ENCODE measurements around the gene SSU72.

SSU72 gene

GRCh38 chr1:1614204-1614953 lies 39.7 kb upstream of the SSU72 start:
- peak overlapping the region; percentile 81 to 98 (median 90) for H3K4me3 ChIP-seq
- peak overlapping the region in 10 of 11 experiments; percentile 93 to 99 (median 97); a peak in 18 of 22 replicates for H3K27ac ChIP-seq
- H3K9me3 ChIP-seq (replicated peaks in 1 of 11) = no peaks in the 10 kb centered on the region
- H3K9ac ChIP-seq = peak overlapping the region; percentile 90 to 99 (median 96)
- H4K20me1 ChIP-seq = peaks cover 11 to 51% (median 37%) of the 10 kb centered on the region in 11 experiments; a peak in 18 of 22 replicates
- H3K4me2 ChIP-seq = peak overlapping the region; percentile 84 to 100 (median 98)
- peaks cover 0 to 24% (median 14%) of the 10 kb centered on the region in 11 experiments; a peak in 14 of 22 replicates for H3K36me3 ChIP-seq
- peak in 1 of 11 experiments; percentile 45; a peak in 1 of 22 replicates for TF ChIP-seq Cebpa-rat (IDR thresholded peaks at IDR 0.05)
- H3K27me3 ChIP-seq = no peaks in the 10 kb centered on the region
- H3K4me1 ChIP-seq = peaks cover 27 to 49% (median 37%) of the 10 kb centered on the region in 10 experiments

- Histone ChIP-seq H3K27me3 (no peaks in the 10 kb centered on the region), H3K27ac (no peak overlapping the region), H3K4me3 (peak overlapping the region in 9 of 10 experiments; percentile 81 to 98 (median 93); a peak in 15 of 20 replicates), H3K4me2 (peak overlapping the region; percentile 84 to 100 (median 98)), H3K9ac (peak overlapping the region; percentile 90 to 99 (median 96); a peak in 14 of 22 replicates), H3K36me3 (peaks cover 0 to 17% (median 10%) of the 10 kb centered on the region in 11 experiments; a peak in 14 of 22 replicates), H3K4me1 (peaks cover 27 to 49% (median 37%) of the 10 kb centered on the region in 10 experiments), H4K20me1 (peaks cover 11 to 44% (median 34%) of the 10 kb centered on the region in 11 experiments; a peak in 18 of 22 replicates), H3K9me3 (replicated peaks in 1 of 11) (no peaks in the 10 kb centered on the region)
- no peak for TF ChIP-seq Cebpa-rat (IDR thresholded peaks at IDR 0.05)
Measured at GRCh38 chr1:1613509-1614082, 38.9 kb upstream of the SSU72 start.

- peak overlapping the region in 4 of 11 experiments; percentile 5 to 37 (median 21); a peak in 3 of 22 replicates for H3K9ac ChIP-seq
- H3K36me3 ChIP-seq = peaks cover 0 to 4% (median 0%) of the 10 kb centered on the region in 11 experiments; a peak in 1 of 22 replicates
- peak overlapping the region in 4 of 11 experiments; percentile 6 to 39 (median 28); a peak in 5 of 22 replicates for H3K4me2 ChIP-seq
- peaks cover 29 to 49% (median 40%) of the 10 kb centered on the region in 10 experiments for H3K4me1 ChIP-seq
- TF ChIP-seq Cebpa-rat (IDR thresholded peaks at IDR 0.05) = no peak
- no peaks in the 10 kb centered on the region for H3K9me3 ChIP-seq (replicated peaks in 1 of 11)
- H3K27me3 ChIP-seq = no peaks in the 10 kb centered on the region
- H3K4me3 ChIP-seq = no peak overlapping the region
- H4K20me1 ChIP-seq = peaks cover 10 to 28% (median 22%) of the 10 kb centered on the region in 11 experiments; a peak in 18 of 22 replicates
- H3K27ac ChIP-seq = no peak overlapping the region
Measured at GRCh38 chr1:1612104-1612400, 37.4 kb upstream of the SSU72 start.

- no peaks in the 10 kb centered on the region for H3K9me3 ChIP-seq (replicated peaks in 1 of 11)
- peaks cover 29 to 46% (median 38%) of the 10 kb centered on the region in 10 experiments for H3K4me1 ChIP-seq
- no peak overlapping the region for H3K27ac ChIP-seq
- H3K9ac ChIP-seq = peak overlapping the region in 4 of 11 experiments; percentile 5 to 37 (median 20); a peak in 3 of 22 replicates
- H3K27me3 ChIP-seq = no peaks in the 10 kb centered on the region
- peaks cover 0 to 18% (median 12%) of the 10 kb centered on the region in 11 experiments; a peak in 15 of 22 replicates for H4K20me1 ChIP-seq
- H3K4me2 ChIP-seq = peak overlapping the region in 3 of 11 experiments; percentile 20 to 39 (median 25); a peak in 3 of 22 replicates
- no peaks in the 10 kb centered on the region for H3K36me3 ChIP-seq
- H3K4me3 ChIP-seq = no peak overlapping the region
- TF ChIP-seq Cebpa-rat (IDR thresholded peaks at IDR 0.05) = no peak
Measured at GRCh38 chr1:1610796-1611195, 36.1 kb upstream of the SSU72 start.

GRCh38 chr1:1609822-1610485 lies 35.3 kb upstream of the SSU72 start:
- Histone ChIP-seq H3K27me3 (no peaks in the 10 kb centered on the region), H3K27ac (no peak overlapping the region), H3K9ac (no peak overlapping the region), H3K9me3 (replicated peaks in 1 of 11) (no peaks in the 10 kb centered on the region), H4K20me1 (peaks cover 0 to 17% (median 11%) of the 10 kb centered on the region in 11 experiments; a peak in 15 of 22 replicates), H3K4me3 (no peak overlapping the region), H3K4me1 (peaks cover 29 to 47% (median 38%) of the 10 kb centered on the region in 10 experiments), H3K4me2 (no peak overlapping the region), H3K36me3 (no peaks in the 10 kb centered on the region)
- no peak for TF ChIP-seq Cebpa-rat (IDR thresholded peaks at IDR 0.05)

- Histone ChIP-seq H3K9me3 (replicated peaks in 1 of 11) (no peaks in the 10 kb centered on the region), H3K9ac (peak overlapping the region in 1 of 11 experiments; percentile 76; a peak in 2 of 22 replicates), H3K27ac (peak overlapping the region in 10 of 11 experiments; percentile 78 to 93 (median 86); a peak in 15 of 22 replicates), H3K4me1 (peaks cover 34 to 55% (median 52%) of the 10 kb centered on the region in 10 experiments), H3K27me3 (peaks cover 2 to 20% (median 10%) of the 10 kb centered on the region in 11 experiments; a peak in 19 of 22 replicates), H3K36me3 (no peaks in the 10 kb centered on the region), H4K20me1 (peaks cover 0 to 10% (median 4%) of the 10 kb centered on the region in 11 experiments; a peak in 3 of 22 replicates), H3K4me3 (no peak overlapping the region), H3K4me2 (peak overlapping the region in 10 of 11 experiments; percentile 65 to 90 (median 74); a peak in 18 of 22 replicates)
- no peak for TF ChIP-seq Cebpa-rat (IDR thresholded peaks at IDR 0.05)
Measured at GRCh38 chr1:1606232-1606631, 31.6 kb upstream of the SSU72 start.

- Histone ChIP-seq H3K27ac (no peak overlapping the region), H3K4me2 (no peak overlapping the region), H3K4me3 (no peak overlapping the region), H3K36me3 (no peaks in the 10 kb centered on the region), H3K27me3 (peaks cover 7 to 25% (median 15%) of the 10 kb centered on the region in 11 experiments; a peak in 21 of 22 replicates), H3K9ac (no peak overlapping the region), H4K20me1 (peaks cover 0 to 13% (median 4%) of the 10 kb centered on the region in 11 experiments; a peak in 4 of 22 replicates), H3K9me3 (replicated peaks in 1 of 11) (no peaks in the 10 kb centered on the region), H3K4me1 (peaks cover 34 to 57% (median 51%) of the 10 kb centered on the region in 10 experiments)
- TF ChIP-seq Cebpa-rat (IDR thresholded peaks at IDR 0.05) = no peak
Measured at GRCh38 chr1:1605724-1606123, 31.1 kb upstream of the SSU72 start.

- Histone ChIP-seq H3K9me3 (replicated peaks in 1 of 11) (no peaks in the 10 kb centered on the region), H3K27ac (no peak overlapping the region), H3K4me1 (peaks cover 34 to 63% (median 56%) of the 10 kb centered on the region in 10 experiments), H4K20me1 (peaks cover 0 to 17% (median 4%) of the 10 kb centered on the region in 11 experiments; a peak in 4 of 22 replicates), H3K9ac (no peak overlapping the region), H3K4me2 (peak overlapping the region in 8 of 11 experiments; percentile 59 to 85 (median 66); a peak in 9 of 22 replicates), H3K4me3 (no peak overlapping the region), H3K27me3 (peaks cover 13 to 32% (median 21%) of the 10 kb centered on the region in 11 experiments), H3K36me3 (no peaks in the 10 kb centered on the region)
- TF ChIP-seq Cebpa-rat (IDR thresholded peaks at IDR 0.05) = no peak
Measured at GRCh38 chr1:1605034-1605591, 30.4 kb upstream of the SSU72 start.
